ENCODE measurements around the gene GATD1.

The GATD1 gene

DNA sequence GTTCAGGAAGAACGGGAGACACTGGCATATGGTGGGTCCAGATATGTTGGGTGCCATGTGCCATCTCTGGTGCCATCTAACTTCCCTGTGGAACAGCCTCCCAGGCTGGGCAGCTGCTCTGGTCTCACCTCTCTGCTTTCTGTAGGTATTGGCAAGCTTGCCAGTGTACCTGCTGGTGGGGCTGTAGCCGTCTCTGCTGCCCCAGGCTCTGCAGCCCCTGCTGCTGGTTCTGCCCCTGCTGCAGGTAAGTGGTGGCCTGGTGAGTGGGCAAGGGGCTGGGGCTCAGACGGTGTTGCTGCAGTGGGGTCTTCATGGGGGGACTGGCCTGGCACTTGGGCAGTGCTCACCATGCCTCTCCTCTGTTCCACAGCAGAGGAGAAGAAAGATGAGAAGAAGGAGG lies 35.1 kb upstream of the GATD1 start:
- no peak for DNase-seq (ENCODE audit: low spot score)

DNA sequence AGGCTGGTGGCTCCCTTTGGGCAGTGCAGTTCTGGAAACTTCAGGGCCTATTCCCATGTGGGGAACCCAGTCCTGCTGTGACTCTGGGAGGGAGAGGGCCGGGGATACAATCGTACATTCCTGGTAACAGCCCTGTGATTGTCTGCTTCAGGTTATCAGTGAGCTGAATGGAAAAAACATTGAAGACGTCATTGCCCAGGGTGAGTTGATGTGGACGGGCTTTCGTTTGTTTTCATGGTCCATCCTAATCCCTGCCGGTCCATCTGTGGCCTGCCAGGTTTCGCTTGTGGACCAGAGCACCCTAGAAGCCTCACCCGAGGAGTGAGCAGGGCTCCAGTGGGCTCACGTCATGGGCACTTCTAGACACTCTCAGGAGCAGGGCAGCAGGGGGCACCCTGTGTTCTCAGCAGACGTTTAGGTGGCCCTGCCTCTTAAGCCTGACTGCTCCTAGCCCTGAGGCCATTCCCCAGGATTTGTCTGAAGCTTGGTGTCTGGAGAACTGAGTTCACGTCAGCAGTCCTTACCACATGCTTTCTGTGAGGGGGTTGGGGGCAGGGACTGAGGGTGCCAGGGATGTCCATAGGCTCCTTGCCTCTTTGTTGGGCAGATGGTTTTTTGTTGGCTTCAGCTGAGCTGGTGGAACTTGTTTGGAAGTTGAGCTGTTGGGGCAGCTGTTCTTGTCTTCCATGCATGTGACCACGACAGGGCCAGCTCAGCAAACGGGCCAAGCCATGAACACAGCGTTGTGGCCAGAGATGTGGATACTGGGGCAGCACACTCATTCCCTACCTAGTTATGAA lies 34.4 kb upstream of the GATD1 start:
- DNase-seq (ENCODE audit: low spot score): no peak

DNA sequence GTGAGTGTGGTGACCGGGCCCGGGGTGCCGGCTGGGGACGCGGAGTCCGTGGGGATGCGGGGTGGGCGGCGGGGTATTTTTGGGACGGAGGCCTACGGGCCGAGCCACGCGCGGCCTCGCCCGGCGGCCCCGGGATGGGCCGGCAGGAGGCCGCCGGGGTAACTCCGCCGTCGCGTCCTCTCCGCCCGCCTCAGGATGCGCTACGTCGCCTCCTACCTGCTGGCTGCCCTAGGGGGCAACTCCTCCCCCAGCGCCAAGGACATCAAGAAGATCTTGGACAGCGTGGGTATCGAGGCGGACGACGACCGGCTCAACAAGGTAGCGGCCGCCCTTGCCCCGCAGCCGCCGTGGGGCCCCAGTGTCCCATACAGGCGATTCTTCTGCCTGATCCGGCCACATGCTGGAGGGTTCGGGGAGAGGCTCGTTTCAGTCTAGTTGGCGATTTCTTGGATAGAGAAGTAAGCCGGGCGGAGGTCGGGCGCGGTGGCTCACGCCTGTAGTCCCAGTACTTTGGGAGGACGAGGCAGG lies 32.8 kb upstream of the GATD1 start:
- no peak for DNase-seq (ENCODE audit: low spot score)

GRCh38 chr11:809287-810039 lies 32.2 kb upstream of the GATD1 start, which contains the start of gene RPLP2:
Gene RPLP2 (plus strand): TSS chr11:809967. CDS start chr11:810235, 268 bp downstream.
- DNase-seq (ENCODE audit: low spot score): peak; percentile 98

DNA sequence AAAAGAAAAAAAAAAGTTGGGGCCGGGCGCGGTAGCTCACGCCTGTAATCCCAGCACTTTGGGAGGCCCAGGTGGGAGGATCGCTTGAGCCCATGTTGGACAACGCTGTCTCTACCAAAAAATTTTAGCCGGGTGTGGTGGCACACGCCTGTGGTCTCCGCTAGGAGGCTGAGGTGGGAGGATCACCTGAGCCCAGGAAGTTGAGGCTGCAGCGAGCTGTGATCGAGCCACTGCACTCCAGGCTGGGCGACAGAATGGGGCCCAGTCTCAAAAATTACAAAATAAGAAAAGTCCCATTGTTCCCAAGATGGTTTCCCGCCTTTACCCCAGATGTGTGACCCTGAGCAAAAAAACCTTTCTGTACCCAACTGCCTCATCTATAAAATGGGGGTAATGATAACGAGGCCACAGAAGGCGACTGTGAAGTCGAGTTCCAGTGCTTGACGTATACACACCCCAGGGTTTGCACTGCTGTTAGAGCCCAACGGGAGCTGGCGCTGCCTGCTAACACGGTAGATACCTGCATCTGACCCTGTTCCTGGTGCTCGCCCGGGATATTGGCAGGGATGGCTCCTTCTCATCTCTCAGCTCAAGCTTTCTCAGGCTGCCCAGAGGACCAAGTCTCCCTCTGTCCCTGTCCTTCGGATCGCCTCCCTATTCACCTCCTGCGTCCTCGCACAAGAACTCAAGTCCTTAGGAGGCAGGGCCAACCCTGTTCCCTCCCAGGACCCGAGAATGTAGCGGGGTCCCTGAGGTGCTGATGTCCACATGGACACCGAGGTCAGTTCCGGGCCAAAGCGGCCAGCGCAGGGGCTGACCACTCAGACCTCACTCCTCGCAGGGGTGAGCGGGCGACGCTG lies 31.4 kb upstream of the GATD1 start:
- peak; percentile 90 for DNase-seq (ENCODE audit: low spot score)

- no peak for DNase-seq (ENCODE audit: low spot score)
These were observed 27.3 kb upstream of the GATD1 start for GRCh38 chr11:804599-804964.

- DNase-seq (ENCODE audit: low spot score): peak; percentile 53
These were observed 26.7 kb upstream of the GATD1 start for GRCh38 chr11:803770-804598.

DNA sequence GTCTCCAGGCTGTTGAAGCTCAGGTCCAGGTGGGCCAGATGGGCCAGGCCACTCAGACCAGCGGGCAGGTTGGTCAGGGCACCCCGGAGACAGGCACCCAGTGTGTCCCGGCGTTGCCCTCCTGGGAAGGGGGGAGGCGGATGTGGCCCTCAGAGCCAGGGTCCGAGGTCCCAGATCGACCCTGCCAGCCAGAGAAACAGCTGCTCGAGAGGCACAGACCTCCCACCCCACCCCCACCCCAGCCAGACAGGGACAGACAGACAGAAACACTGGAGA lies 26.1 kb upstream of the GATD1 start:
- DNase-seq (ENCODE audit: low spot score): no peak

DNA sequence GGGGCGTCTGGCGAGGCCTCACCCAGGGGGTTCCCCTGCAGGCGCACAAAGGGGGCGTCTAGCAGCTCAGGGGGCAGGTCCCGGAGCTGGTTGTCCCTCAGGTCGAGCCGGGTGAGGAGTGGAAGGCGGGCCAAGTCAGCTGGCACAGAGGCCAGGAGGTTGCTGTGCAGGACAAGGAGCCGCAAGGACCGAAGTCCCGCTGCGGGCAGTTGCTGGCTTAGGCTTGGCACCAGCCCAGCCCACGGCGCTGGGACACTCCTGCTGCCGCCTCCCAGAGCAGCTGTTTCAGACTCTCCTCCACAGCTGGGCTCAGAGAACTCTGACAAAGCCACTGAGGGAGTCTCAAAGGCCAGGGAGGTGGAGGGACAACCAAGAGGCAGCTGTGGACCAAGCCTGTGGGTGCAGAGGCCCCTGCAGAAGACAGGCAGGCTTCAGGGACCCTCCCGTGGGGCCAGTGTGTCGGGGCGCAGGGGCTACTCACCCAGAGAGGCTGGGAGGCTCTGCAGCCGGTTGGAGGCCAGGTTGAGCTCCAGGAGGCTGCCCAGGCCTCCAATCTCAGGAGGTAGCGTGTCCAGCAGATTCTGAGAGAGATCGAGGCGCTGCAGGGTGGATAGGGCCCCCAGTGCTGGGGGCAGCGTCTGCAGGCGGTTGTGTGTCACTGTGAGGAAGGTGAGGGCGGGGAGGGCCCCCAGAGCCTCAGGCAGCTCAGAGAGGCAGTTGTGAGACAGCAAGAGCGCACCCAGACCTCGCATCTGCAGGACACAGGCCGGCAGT lies 25.6 kb upstream of the GATD1 start:
- no peak for DNase-seq (ENCODE audit: low spot score)

DNA sequence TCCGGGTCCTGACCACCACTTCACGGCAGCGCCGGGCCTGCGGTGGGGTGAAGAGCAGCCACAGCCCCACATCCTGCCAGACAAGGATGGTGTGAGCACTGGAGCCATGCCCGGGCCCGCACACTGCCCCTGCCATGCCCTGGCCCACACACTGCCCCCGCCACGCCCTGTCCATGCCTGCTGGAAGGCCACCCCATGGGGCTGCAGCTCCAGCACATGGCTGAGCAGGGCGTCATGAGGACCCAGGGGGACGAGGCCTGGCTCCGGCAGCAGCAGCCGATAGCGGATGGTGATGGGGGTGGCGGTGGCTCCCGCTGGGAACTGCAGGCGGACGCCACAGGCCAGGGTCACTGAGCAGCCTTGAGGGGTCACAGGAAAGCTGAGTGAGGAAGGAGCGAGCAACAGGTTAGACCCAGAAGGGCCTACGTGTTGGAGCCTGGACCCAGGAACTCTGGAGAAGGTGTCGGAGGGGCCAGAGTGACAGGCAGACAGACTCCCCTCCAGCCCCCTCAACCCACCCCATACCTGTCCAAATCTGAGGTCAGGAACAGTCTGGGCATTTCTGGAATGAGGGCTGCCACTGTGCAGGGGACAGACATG lies 24.8 kb upstream of the GATD1 start:
- no peak for DNase-seq (ENCODE audit: low spot score)

- no peak for DNase-seq (ENCODE audit: low spot score)
These were observed 24.0 kb upstream of the GATD1 start for GRCh38 chr11:801097-801780.

DNA sequence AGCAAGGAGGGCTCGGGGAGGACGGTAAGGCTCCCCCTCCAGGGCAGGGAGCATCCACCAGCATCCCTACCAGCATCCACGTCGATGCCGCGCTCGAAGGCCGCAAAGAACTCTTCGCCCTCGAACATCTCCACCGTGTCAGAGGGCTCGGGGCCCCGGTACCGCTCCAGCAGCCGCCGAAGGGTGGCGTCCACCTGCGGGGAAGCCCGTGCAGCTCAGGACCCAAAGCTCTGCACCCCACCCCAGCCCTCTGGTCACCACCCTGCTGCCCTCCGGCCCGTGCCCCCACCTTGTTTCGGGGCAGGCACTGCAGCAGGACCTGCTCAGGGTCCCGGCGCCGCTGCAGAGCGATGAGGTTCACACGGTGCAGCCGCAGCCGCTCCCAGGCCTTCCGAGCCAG lies 23.2 kb upstream of the GATD1 start:
- no peak for DNase-seq (ENCODE audit: low spot score)

GRCh38 chr11:799641-800316 lies 22.5 kb upstream of the GATD1 start:
- no peak for DNase-seq (ENCODE audit: low spot score)

DNA sequence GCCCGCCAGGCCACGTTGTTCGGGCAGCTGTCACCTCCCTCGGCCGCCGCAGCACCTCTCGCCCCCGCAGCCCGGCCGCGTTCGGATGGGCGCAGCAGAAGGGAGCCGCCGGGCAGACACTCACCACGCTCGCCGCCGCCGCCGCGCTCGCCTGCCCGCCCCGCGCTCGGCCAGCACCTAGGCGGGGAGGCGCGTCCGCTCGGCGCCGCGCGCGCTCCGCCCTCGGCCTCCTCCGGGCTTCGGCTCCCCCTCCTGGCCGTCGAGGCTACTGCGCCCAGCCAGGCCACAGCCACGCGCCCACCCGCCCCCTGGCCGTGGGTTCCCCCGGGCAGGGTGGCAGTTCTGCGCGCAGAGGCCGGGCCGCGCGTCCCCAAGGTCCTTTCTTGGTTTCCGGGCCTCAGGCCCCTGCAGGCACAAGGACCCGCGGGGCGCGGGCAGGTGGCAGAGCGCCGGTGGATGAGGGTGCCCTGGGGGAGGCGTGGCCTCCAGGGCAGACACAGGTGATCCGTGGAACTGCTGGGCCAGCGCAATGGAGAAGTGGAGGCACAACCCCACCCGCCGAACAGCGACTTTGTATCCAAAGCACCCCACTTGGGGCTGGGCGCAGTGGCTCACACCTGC lies 20.9 kb upstream of the GATD1 start, which contains the start of gene SLC25A22:
Gene SLC25A22, minus strand, starts transcription at position 189 of the 621 bp plus-strand sequence. CDS start 3,275 bp downstream, outside the sequence.
- peak; percentile 96 for DNase-seq (ENCODE audit: low spot score)

DNA sequence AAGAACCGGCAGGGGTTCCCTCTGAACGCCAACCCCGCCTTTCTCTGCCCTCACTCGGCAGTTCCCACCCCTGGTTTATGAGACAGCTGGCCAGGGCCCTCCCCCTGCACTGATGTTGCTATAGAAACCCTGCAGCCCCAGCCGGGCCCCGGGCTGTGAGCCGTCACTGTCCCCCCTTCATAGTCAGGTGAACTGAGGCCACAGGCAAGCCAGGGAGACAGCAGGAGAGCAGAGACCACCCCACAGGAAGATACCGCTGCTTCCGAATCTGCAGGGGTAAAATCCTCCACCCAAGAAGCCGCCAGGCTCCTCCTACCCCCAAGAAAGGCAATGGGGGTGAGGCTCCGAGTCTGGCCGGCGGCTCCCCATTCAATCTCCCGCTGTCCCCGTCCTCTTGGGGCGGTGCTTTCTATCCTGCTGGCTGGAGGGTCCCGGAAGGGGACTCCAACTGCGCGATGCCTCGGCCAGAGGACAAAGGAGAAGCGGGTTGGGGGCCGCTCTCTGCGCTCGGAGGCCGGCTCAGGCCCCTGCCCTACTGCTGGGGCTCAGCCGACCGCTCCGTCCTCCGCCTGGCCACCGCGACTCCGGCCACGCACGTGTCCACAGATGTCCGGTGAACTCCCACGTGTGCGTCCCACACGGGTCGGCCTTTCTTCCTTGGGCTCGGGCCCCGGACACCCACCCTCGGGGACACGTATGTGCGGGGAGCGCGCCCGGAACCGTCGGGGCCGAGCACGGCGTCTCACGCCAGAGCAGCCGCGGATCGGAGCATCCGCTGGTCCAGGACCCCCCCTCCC lies 20.2 kb upstream of the GATD1 start:
- DNase-seq (ENCODE audit: low spot score): peak; percentile 90

DNA sequence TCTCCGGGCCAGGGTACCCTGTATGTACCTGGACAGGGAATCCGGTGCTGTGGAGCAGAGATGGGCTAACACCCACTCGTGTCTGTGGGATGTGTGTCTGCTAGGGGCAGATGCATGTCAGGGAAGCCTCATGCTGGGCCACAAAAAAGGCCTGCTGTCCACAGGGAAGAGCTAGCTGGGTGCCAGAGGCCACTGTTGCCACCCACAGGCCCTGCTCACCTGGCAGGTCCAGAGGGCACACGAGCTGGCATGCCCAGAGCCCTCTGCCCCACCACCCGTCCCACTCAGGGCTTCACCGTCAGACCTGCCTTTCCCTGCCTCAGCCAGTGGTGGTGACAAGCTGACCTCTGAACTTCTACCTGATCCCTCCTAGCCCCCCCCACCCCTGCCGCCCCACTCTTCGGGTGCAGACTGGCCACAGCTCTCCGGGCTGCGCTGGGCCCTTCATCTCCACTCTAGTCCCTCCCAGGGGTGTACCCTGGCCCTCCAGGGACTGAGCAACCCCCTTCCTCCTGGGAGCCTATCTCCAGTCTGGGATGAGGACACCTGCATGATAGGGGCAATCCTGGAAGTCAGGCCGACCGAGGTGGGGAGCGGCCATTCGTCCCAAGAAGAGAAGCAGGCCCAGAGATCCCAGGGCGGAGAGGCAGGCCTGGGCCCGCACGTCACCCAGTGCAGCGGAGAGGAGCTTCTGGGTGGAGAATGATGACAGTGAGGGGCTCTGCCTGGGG lies 19.4 kb upstream of the GATD1 start:
- peak; percentile 68 for DNase-seq (ENCODE audit: low spot score)
